Measurements from ENCODE around the gene SLC39A12.

The SLC39A12 gene

DNA sequence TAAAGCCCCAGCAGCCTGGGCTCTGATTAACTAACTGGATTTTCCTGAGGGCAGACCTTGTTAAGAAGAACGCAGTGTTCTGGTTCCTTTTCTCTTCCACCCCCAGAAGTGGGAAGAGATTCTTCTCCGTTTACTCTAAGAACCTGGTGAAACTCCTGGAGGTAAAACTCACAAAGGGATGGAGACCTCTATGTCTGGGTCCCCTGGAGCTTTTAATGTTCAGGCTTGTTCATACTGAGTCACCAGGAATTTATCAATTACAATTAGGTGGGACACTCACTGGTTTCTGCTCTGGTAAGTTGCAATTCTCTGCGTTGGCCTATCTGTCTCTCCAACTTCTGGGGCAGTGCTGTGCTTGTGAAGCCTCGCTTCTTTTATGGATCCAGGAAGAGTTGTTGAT lies 115.2 kb downstream of the SLC39A12 start:
- DNase-seq, result no peak

GRCh38 chr10:18068401-18068800 lies 116.7 kb downstream of the SLC39A12 start:
- no peak for DNase-seq

DNA sequence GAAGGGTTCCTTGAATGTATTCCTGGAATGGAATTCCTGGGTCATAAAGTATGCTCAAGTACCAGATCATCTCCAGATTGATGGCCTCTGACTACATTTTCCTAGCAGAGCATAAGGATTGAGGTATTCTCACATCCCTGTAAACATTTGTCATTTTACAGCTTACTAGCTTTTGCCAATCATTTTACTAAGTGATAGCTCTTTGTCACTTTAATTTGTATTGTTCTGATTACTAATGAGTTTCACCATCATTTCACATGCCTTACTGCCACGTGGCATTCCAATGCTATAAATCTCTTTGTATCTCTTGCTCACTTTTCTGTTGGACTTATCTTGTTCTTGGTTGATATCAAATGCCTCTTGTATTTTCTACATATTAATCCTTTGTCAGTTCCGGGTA lies 119.9 kb downstream of the SLC39A12 start:
- no peak for DNase-seq

DNA sequence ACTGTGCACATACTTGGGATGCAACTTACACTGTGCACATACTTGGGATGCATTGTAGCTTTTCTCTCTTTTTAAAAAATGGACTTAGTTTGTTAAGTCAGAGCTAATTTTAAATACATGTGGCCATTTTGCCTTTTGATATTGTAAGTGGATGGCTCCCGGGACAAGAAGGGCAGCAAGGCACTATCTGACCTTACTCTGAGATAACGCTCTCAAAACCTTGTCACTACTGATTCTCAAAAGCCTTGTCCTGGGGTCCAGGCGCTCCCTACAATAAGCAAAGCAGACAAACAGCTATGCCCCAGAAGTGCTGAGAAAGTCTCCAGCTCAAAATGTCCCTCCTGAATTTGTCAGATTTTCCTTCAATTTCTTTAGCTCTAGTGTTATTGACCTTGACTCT lies 121.6 kb downstream of the SLC39A12 start:
- DNase-seq, result no peak

GRCh38 chr10:18075881-18076280 lies 124.2 kb downstream of the SLC39A12 start:
- no peak for DNase-seq

GRCh38 chr10:18079665-18080295 lies 128.1 kb downstream of the SLC39A12 start:
- DNase-seq, result no peak

DNA sequence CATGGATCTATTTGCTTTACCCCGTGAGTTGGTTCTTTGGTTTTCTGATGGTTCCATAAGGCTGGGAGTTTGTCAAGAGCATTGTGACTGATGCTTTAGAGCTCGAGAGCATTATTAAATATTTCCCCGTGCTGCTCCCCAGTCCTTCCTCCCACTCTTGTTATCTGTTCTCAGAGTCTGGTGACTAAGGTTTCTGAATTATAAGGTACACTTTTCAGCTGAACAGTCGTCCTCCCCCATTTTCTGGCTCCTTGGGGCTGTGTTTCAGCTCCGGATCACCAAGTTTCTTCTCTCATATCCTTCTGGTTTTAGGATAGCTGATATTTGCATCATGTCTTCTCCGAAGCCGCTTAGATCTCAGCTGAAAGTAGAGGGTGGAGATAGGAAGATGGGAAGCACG lies 130.7 kb downstream of the SLC39A12 start:
- no peak for DNase-seq

GRCh38 chr10:18085855-18086254 lies 134.1 kb downstream of the SLC39A12 start:
- no peak for DNase-seq

- DNase-seq, result no peak
These were observed 135.0 kb downstream of the SLC39A12 start for GRCh38 chr10:18086746-18087145.

DNA sequence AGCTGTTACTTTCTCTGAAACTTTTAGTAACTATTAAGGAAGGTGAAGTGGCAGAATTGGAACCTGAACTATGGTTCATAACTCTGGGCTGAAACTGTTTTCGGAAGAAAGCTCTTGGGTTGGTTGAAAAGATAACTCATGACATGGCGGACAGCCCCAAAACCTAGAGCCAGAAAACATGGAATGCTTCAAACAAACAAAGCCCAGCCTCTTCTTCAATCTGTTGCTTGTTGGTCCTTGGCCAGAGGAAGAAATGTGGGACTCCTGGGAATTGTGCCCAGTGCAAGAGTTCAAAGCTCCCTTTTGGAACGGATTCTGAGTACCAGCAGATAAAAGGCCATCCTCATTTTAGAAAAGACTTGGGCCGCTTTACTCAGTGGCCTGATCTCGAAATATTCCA lies 135.6 kb downstream of the SLC39A12 start:
- no peak for DNase-seq

Data from NCI-H1436 (cell line).